ENCODE results near the gene C16orf92.
A peak's percentile ranks its signal among the peaks of the same experiment; 100 is the strongest.

C16orf92 gene

GRCh38 chr16:29989111-29989858, 33.7 kb upstream of the C16orf92 start:
- DNase-seq = no peak

- DNase-seq = no peak
Observed at GRCh38 chr16:29990034-29990433, 33.0 kb upstream of the C16orf92 start.

DNA sequence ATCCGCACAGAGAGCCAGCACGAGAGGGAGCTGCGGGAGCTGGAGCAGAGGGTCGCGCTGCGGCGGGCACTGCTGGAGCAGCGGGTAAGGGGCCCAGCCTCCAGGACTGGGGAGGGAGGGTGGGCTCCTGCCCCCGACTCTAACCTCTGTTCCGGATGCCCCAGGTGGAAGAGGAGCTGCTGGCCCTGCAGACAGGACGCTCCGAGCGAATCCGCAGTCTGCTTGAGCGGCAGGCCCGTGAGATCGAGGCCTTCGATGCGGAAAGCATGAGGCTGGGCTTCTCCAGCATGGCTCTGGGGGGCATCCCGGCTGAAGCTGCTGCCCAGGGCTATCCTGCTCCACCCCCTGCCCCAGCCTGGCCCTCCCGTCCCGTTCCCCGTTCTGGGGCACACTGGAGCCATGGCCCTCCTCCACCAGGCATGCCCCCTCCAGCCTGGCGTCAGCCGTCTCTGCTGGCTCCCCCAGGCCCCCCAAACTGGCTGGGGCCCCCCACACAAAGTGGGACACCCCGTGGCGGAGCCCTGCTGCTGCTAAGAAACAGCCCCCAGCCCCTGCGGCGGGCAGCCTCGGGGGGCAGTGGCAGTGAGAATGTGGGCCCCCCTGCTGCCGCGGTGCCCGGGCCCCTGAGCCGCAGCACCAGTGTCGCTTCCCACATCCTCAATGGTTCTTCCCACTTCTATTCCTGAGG, 32.0 kb upstream of the C16orf92 start:
- DNase-seq = no peak

DNA sequence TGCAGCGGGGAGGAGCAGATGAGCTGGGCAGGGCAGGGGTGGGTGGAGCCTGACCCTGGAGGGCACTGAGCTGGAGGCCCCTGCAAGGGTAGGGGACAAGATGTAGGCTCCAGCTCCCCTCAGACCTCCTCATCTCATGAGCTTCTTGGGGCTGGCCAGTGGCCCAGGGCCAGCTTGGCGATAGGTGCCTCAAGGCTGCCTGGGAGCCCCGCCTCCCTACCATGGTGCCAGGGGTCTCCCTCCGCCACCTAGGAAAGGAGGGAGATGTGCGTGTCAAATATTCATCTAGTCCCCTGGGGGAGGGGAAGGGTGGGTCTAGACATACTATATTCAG, 31.5 kb upstream of the C16orf92 start:
- DNase-seq = no peak

DNA sequence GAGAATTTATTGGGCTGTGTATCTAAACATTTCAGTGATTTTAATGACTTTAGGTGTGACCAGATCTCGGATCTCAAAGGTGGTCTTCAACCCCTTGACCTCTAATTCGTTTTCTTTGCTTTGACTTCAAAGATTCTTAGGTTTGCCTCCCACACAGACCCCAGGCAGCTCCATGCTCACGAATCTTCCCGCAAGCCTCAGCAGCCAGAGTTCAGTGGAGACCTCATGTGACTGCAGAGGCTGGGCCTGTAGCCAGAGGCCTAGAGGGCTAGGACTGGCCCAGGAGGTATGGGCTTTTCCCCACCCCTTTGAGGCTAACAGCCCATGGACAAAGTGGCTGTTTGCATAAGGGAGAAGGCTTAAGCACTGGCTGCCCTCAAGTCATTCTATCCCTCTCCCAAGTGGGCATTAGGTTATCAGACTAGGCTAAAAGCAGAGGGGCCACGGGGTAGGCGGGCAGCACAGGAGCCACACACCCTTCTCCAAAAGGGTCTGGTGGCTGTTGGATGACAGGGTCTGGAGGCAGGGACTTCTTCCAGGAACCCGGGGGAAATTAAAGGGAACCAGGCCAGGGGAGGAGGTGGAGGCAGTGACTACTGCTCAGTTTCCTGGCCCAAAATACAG, 30.5 kb upstream of the C16orf92 start:
- DNase-seq = no peak

GRCh38 chr16:29993191-29993902, 29.7 kb upstream of the C16orf92 start:
- no peak for DNase-seq

DNA sequence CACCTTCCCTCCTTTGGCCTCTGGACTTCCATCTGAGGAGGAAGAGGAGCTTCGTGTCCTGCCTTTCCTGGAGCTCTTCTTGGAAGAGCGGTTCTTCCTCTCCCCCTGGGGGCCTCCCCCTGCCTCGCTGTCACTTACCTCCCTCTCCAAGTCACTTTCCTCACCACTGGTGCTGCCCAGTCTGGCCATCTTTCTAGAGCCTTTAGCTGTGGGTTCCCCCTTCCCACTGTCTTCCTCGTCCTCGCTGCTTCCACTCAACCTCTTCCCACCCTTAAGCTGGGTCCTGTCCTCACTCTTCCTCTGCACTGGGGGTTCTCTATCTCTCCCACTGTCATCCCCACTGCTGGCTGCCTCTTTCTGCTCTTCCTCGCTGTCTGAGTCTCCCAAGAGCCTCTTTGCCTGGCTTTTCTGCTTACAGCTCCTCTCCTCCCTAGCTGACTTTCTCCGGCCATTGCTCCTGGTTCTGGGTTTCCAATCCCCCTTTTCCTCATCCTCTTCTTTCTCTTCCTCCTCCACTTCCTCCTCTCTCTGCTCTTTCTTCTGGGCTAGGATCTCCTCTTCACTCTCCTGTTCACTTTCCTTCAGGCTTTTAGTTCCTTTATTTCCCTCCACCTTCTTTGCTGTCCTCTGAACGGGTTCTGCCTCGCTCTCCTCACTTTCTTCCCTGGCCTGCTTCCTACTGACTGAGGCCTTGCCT, 28.9 kb upstream of the C16orf92 start:
- DNase-seq = no peak

GRCh38 chr16:29994600-29995323, 28.2 kb upstream of the C16orf92 start:
- DNase-seq = no peak

GRCh38 chr16:29995324-29995910, 27.6 kb upstream of the C16orf92 start, which contains the start of gene HIRIP3:
Gene HIRIP3, minus strand, starts transcription at chr16:29995617. Its CDS starts 12 bp downstream, at chr16:29995605.
- peak; percentile 95 for DNase-seq

DNA sequence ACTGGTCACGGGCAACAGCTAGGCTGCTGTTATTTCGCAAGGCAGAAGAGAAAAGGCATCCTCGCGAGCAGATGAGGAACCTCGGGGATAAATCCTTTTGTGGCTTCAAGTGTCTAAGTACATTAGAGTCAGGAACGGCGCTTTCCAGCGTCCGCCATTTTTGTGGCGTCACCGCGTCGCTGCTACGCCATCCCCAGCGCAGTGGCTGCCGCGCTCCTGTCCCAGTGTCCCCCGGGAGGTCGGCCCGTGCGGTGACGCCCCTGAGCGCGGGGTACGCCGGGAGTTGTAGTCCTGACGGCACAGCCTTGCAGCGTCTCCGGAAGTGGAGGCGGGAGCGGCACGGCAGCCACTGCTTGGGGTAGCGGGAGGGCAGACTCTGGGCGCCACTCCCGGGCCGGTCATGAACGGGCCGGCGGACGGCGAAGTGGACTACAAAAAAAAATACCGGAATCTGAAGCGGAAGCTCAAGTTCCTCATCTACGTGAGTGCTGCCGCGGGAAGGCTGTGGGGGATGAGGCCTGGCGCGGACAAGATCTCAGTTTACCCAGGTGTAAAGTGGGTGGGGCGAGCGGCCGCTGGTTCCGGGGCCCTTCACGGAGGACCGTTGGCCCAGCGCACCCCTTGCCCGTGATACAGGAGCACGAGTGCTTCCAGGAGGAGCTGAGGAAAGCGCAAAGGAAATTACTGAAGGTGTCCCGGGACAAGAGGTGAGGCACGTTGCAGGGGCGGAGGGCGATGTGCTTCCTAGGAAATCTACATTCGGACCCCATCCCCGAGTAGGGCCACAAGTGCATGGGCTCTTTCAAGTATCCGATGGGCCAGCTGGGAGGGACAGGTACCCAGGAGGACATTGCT, 26.9 kb upstream of the C16orf92 start, which contains the start of gene INO80E:
TSS of gene INO80E (plus strand) at position 331 of the 855 bp plus-strand sequence. CDS start at position 401, 70 bp downstream.
- DNase-seq = peak; percentile 98

DNA sequence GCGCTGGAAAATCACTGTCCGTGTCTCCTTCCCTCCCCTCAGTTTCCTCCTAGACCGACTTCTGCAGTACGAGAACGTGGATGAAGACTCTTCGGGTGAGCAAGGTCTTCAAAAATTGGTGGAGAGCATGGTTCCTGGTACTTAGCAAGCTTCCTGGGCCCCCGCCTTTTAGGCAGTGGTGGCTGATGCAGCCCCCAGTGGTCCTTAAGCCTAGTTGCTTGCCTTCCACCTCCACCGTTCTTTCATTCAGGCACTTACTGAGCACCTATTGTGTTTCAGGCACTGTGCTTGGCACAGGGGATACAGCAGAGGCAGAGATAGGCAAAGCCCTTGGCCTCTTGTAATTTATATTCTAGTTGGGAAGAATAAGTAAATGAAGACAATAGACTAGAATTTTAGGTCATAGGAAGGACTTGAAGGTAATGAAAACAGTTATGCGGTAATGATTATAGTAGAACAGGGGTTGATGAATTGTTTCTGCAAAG, 26.2 kb upstream of the C16orf92 start:
- DNase-seq = no peak

- no peak for DNase-seq
Observed at GRCh38 chr16:29999605-30000004, 23.4 kb upstream of the C16orf92 start.

GRCh38 chr16:30000735-30001631, 22.0 kb upstream of the C16orf92 start:
- DNase-seq = no peak

DNA sequence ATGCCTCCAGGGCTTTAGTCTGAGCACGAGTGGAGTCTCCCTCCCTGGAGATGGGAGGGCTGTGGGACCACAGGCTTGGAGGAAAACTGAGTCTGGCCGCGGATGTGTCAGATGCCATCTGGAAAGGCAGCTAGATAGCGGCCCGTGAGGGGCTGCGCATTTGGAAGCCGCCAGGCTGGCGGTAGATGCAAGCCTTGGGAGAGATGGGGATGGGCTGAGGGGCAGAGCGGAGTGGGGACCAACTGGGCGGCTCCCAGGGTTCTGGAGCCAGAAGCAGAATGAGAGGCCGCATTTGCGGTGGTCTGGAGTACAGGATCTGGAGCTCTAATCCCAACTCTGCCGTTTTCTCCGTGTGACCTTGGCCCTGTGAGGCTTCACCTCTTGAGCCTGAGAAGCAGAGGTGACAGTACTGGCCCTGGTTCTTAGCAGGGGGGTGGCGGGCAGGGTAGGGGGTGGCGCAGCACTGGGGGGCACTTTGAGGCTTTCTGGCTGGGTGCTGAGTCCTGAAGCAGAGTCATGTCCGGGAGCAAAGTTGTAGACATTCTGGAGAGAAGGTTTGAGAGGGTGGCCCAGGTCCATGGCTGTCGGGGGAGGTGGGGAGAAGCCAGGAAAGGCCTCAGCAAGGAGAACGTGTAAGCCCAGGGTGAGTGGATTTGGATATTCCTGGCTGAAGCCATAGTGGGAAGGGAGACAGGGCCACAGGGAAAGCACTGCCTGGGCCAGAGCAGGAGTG, 20.2 kb upstream of the C16orf92 start:
- DNase-seq = no peak

GRCh38 chr16:30003670-30004423, 19.2 kb upstream of the C16orf92 start:
- no peak for DNase-seq

- no peak for DNase-seq
Observed at GRCh38 chr16:30004424-30004776, 18.6 kb upstream of the C16orf92 start.

DNA sequence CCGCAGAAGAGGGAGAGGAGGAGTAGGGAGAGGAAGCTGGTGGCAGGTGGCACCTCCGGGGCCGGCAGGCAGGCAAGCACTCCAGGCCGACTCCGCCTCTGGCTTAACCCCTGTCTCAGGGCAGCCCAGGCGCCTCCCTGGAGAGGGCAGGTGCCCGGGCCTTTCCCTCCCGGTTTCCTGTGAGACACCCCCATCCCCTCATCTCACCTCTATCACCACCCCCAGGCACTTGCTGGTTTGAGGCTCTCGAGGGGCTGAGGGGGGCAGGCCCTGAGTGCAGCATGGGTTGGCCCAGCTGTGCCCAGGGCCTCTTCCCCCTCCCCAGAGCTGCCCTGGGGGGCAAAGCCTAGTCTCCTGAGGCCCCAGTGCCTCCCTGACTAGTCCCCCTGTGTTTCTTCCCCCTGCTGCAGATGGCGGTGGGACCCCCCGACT, 18.2 kb upstream of the C16orf92 start:
- DNase-seq = no peak
